GM12892 (cell line): Measurements from ENCODE around the gene AMDHD2.
A peak's percentile ranks its signal among the peaks of the same experiment; 100 is the strongest.

Source experiments
- DNase-seq: peaks from one replicate; pipeline ENCODE4 v3.0.0; 2011; ENCODE audit not compliant: insufficient read length
- FAIRE-seq: peaks from 2 replicates; lab custom pipeline; 2011; peaks lifted over from hg19 to GRCh38; lab: Jason Lieb, UNC
- POLR2A ChIP-seq: IDR thresholded peaks from 2 replicates; pipeline ENCODE4 v1.6.1; 2011; ENCODE audit warnings: low read depth, low read length, control low read depth
- POLR2AphosphoS5 ChIP-seq: IDR thresholded peaks from 2 replicates; pipeline ENCODE4 v1.6.1; 2011; ENCODE audit warnings: low read depth, low read length, control low read depth
- TAF1 ChIP-seq: IDR thresholded peaks from 2 replicates; pipeline ENCODE4 v1.6.1; 2011; ENCODE audit warnings: low read depth, mild to moderate bottlenecking, control low read depth, low read length, borderline replicate concordance

Gene AMDHD2

GRCh38 chr16:2505695-2506094 is 14.5 kb upstream of the AMDHD2 start:
- DNase-seq (no peak), FAIRE-seq (no peak)
- no peak for TF ChIP-seq POLR2AphosphoS5
- TF ChIP-seq TAF1, result no peak
- no peak for TF ChIP-seq POLR2A

GRCh38 chr16:2507052-2507659 is 13.0 kb upstream of the AMDHD2 start:
- TF ChIP-seq TAF1, result no peak
- TF ChIP-seq POLR2AphosphoS5, result no peak
- TF ChIP-seq POLR2A, result no peak
- FAIRE-seq (peak; percentile 46), DNase-seq (peak; percentile 77)

- DNase-seq, result no peak
- FAIRE-seq, result no peak
- TF ChIP-seq POLR2A, result no peak
- no peak for TF ChIP-seq POLR2AphosphoS5
- TF ChIP-seq TAF1, result no peak
These were observed 12.5 kb upstream of the AMDHD2 start for GRCh38 chr16:2507665-2508064.

- TF ChIP-seq TAF1, result no peak
- no peak for TF ChIP-seq POLR2AphosphoS5
- no peak for TF ChIP-seq POLR2A
- no peak for FAIRE-seq
- DNase-seq, result no peak
These were observed 11.3 kb upstream of the AMDHD2 start for GRCh38 chr16:2508722-2509400.

- no peak for FAIRE-seq
- no peak for TF ChIP-seq POLR2AphosphoS5
- TF ChIP-seq POLR2A, result no peak
- TF ChIP-seq TAF1, result no peak
- DNase-seq, result no peak
These were observed 8.9 kb upstream of the AMDHD2 start for GRCh38 chr16:2511128-2511800.

- DNase-seq, result no peak
- TF ChIP-seq POLR2A, result no peak
- TF ChIP-seq POLR2AphosphoS5, result no peak
- no peak for TF ChIP-seq TAF1
- no peak for FAIRE-seq
These were observed 8.0 kb upstream of the AMDHD2 start for GRCh38 chr16:2511996-2512734.

- DNase-seq (no peak), FAIRE-seq (peak; percentile 51)
- TF ChIP-seq POLR2AphosphoS5, result no peak
- TF ChIP-seq TAF1, result no peak
- TF ChIP-seq POLR2A, result no peak
These were observed 7.3 kb upstream of the AMDHD2 start for GRCh38 chr16:2512735-2513404.

- DNase-seq, result peak; percentile 94
- peak; percentile 99 for FAIRE-seq
- TF ChIP-seq POLR2A (peak; percentile 91), TAF1 (peak; percentile 76; the same call in 1 of the 2 replicates), POLR2AphosphoS5 (peak; percentile 90)
These were observed 6.5 kb upstream of the AMDHD2 start, which contains the start of gene ATP6V0C for GRCh38 chr16:2513405-2514332. TSS of gene ATP6V0C (plus strand) at chr16:2513952. CDS start at chr16:2514104, 152 bp downstream.

- FAIRE-seq (peak; percentile 71), DNase-seq (no peak)
- TF ChIP-seq POLR2AphosphoS5 (no peak), POLR2A (no peak), TAF1 (no peak)
These were observed 5.6 kb upstream of the AMDHD2 start for GRCh38 chr16:2514333-2515179.
